GM19099 (cell line): ENCODE results near the gene MRTFB.

Source experiments
- POLR2A ChIP-seq: IDR thresholded peaks from 3 replicates; pipeline ENCODE4 v1.6.1; 2011; ENCODE audit warnings: low read depth; ENCODE audit not compliant: insufficient read length; ENCODE audit errors: extremely low read depth

MRTFB gene

GRCh38 chr16:14182999-14183398 lies 111.9 kb downstream of the MRTFB start:
- TF ChIP-seq POLR2A, result no peak

GRCh38 chr16:14186007-14186794 lies 115.1 kb downstream of the MRTFB start:
- no peak for TF ChIP-seq POLR2A

- TF ChIP-seq POLR2A, result no peak
These were observed 115.7 kb downstream of the MRTFB start for GRCh38 chr16:14186795-14187221.

- TF ChIP-seq POLR2A, result no peak
These were observed 116.6 kb downstream of the MRTFB start for GRCh38 chr16:14187517-14188338.

- no peak for TF ChIP-seq POLR2A
These were observed 122.3 kb downstream of the MRTFB start for GRCh38 chr16:14193316-14193871.

- TF ChIP-seq POLR2A, result no peak
These were observed 123.6 kb downstream of the MRTFB start for GRCh38 chr16:14194721-14195120.

GRCh38 chr16:14196011-14196410 lies 124.9 kb downstream of the MRTFB start:
- TF ChIP-seq POLR2A, result no peak

GRCh38 chr16:14196539-14196938 lies 125.4 kb downstream of the MRTFB start:
- TF ChIP-seq POLR2A, result no peak

GRCh38 chr16:14198012-14198411 lies 126.9 kb downstream of the MRTFB start:
- TF ChIP-seq POLR2A, result no peak

GRCh38 chr16:14198572-14198971 lies 127.5 kb downstream of the MRTFB start:
- TF ChIP-seq POLR2A, result no peak

- TF ChIP-seq POLR2A, result no peak
These were observed 128.1 kb downstream of the MRTFB start for GRCh38 chr16:14199199-14199598.

- no peak for TF ChIP-seq POLR2A
These were observed 128.5 kb downstream of the MRTFB start for GRCh38 chr16:14199624-14200023.

GRCh38 chr16:14202095-14202494 lies 131.0 kb downstream of the MRTFB start:
- TF ChIP-seq POLR2A, result no peak

- TF ChIP-seq POLR2A, result no peak
These were observed 131.6 kb downstream of the MRTFB start for GRCh38 chr16:14202697-14203096.

GRCh38 chr16:14203166-14203565 lies 132.0 kb downstream of the MRTFB start:
- no peak for TF ChIP-seq POLR2A

- TF ChIP-seq POLR2A, result no peak
These were observed 134.5 kb downstream of the MRTFB start for GRCh38 chr16:14205666-14206065.

GRCh38 chr16:14211856-14212543 lies 140.9 kb downstream of the MRTFB start:
- no peak for TF ChIP-seq POLR2A
